ENCODE data around the gene ADAM22. TPM values are rescaled to one million over a fixed set of nuclear protein-coding genes. Genes with fewer than 3 reads are reported as not detected.

Gene ADAM22
- total and polyA plus RNA-seq, 10 of the 15 experiments (the other 5 are each of a cell fraction or from before 2014, with no cell fraction given): 1.4 to 24.5 (median 7.6) TPM

- no peaks in the 10 kb centered on the region for H4K20me1 ChIP-seq (ENCODE audit: control insufficient read depth, insufficient read depth)
- H3K27me3 ChIP-seq (replicated peaks in 1 of 2; ENCODE audit: control insufficient read depth in 2 of 2, insufficient read depth in 2 of 2, low read length in 1 of 2): no peaks in the 10 kb centered on the region
- H3K9ac ChIP-seq (ENCODE audit: control insufficient read depth, insufficient read depth, low read length): no peak overlapping the region
- H3K79me2 ChIP-seq (ENCODE audit: control insufficient read depth, insufficient read depth, low read length): no peaks in the 10 kb centered on the region
- no peaks in the 10 kb centered on the region for H3K9me3 ChIP-seq (replicated peaks; ENCODE audit: control insufficient read depth, insufficient read depth, low read length)
- H3K4me3 ChIP-seq: no peak overlapping the region
- DNase-seq (ENCODE audit: low read depth, low spot score) (no peak), ATAC-seq (no peak), FAIRE-seq (no peak)
- in situ Hi-C loops (cut with MboI): no loop called here
- no peaks in the 10 kb centered on the region for H3K4me1 ChIP-seq (ENCODE audit: control insufficient read depth, insufficient read depth, low read length)
- H3K4me2 ChIP-seq (ENCODE audit: control insufficient read depth, insufficient read depth): no peak overlapping the region
- 0 out of 4 replicates have a peak, but pooled peaks cover 0 to 5% of the 10 kb centered on the region in 2 experiments for H3K36me3 ChIP-seq (ENCODE audit: control insufficient read depth in 2 of 2, insufficient read depth in 2 of 2, low read length in 1 of 2)
- WGBS (ENCODE audit: insufficient coverage, insufficient replicate concordance, low lambda C conversion rate, missing lambda C conversion rate): 90% methylated on average over 2 of the region's 2 CpGs
- RAD21 ChIA-PET (ENCODE audit: unreplicated experiment): interaction anchor here (1.0 kb wide), 1 partner anchor 233 kb away, joined by 3 read pairs; the partner anchor contains the start of gene ADAM22
- no peak overlapping the region for H3K27ac ChIP-seq (ENCODE audit: control insufficient read depth, insufficient read depth)
- no TSS peak for BruUV-seq (replicated peaks)
- H2AFZ ChIP-seq (ENCODE audit: control insufficient read depth, low read depth, low read length): no peak overlapping the region
- CTCF ChIA-PET: interaction anchor here (1.0 to 1.1 kb wide), 2 partner anchors 354 to 370 kb away, joined by 3 to 5 read pairs; no protein-coding TSS in a partner anchor
- POLR2A ChIA-PET: interaction anchor here (0.6 kb wide), 1 partner anchor 173 kb away, joined by 3 read pairs; no protein-coding TSS in a partner anchor
- intact Hi-C loops (cut with micrococcal nuclease; ENCODE audit: unreplicated experiment): loop anchor here (5.0 kb wide), 1 partner anchor 50 kb away; no protein-coding TSS in a partner anchor
- SMC1A ChIA-PET (ENCODE audit: uncharacterized antibody, unreplicated experiment): interaction anchor here (0.5 to 2.0 kb wide), 6 partner anchors 10 to 371 kb away, joined by 3 to 5 read pairs (median 4); no protein-coding TSS in a partner anchor
- no peak for TF ChIP-seq TCF7 (IDR thresholded peaks at IDR 0.05; ENCODE audit: borderline replicate concordance)
- no peak for TF ChIP-seq SKIL (IDR thresholded peaks at IDR 0.05; ENCODE audit: low read depth, poor library complexity, severe bottlenecking)
- no peak for TF ChIP-seq MXI1 (IDR thresholded peaks at IDR 0.05; ENCODE audit: low read depth, low read length)
- TF ChIP-seq, protein P1, sequence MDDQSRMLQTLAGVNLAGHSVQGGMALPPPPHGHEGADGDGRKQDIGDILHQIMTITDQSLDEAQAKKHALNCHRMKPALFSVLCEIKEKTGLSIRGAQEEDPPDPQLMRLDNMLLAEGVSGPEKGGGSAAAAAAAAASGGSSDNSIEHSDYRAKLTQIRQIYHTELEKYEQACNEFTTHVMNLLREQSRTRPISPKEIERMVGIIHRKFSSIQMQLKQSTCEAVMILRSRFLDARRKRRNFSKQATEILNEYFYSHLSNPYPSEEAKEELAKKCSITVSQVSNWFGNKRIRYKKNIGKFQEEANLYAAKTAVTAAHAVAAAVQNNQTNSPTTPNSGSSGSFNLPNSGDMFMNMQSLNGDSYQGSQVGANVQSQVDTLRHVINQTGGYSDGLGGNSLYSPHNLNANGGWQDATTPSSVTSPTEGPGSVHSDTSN (IDR thresholded peaks at IDR 0.05; ENCODE audit: insufficient replicate concordance, low read depth, low read length): no peak
- no peak for TF ChIP-seq ESRRA (IDR thresholded peaks at IDR 0.05; ENCODE audit: low read length)
- no peak for TF ChIP-seq SMARCA5 (IDR thresholded peaks at IDR 0.05)
- TF ChIP-seq ZBTB4 (CRISPR knock-in tag; IDR thresholded peaks at IDR 0.05): no peak
- no peak for TF ChIP-seq EZH2 (IDR thresholded peaks at IDR 0.05; ENCODE audit: borderline replicate concordance, control insufficient read depth, low read depth, low read length)
- no peak for TF ChIP-seq YBX1 (IDR thresholded peaks at IDR 0.05)
- TF ChIP-seq RFX5 (IDR thresholded peaks at IDR 0.05; ENCODE audit: low read depth, low read length): no peak
- TF ChIP-seq RBBP5 (conservative IDR thresholded peaks at IDR 0.05): no peak
- no peak for TF ChIP-seq TCF3 (IDR thresholded peaks at IDR 0.05; ENCODE audit: borderline replicate concordance, insufficient read depth, low read depth, low read length)
- no peak for TF ChIP-seq NFXL1 (IDR thresholded peaks at IDR 0.05; ENCODE audit: borderline replicate concordance)
- TF ChIP-seq ZNF24 (IDR thresholded peaks at IDR 0.05): no peak
- TF ChIP-seq SREBF2 (IDR thresholded peaks at IDR 0.05; ENCODE audit: low read length): no peak
- no peak for TF ChIP-seq SRF (IDR thresholded peaks at IDR 0.05; ENCODE audit: low read depth in 2 of 2, low read length in 2 of 2)
- no peak for TF ChIP-seq MEF2A (IDR thresholded peaks at IDR 0.05; ENCODE audit: insufficient read depth, low read depth, low read length)
Observed at GRCh38 chr7:88167223-88167622, 233.2 kb downstream of the ADAM22 start.

Data from GM12878 (cell line).